ENCODE data around the gene PCBP2. TPM values are rescaled to one million over a fixed set of nuclear protein-coding genes. Genes with fewer than 3 reads are reported as not detected.
"Not testable (repeated sequence)": the region's sequence is repeated elsewhere in the genome, so short reads cannot be mapped to it uniquely, and the experiment has no call there.

PCBP2 gene
- total and polyA plus RNA-seq, 10 of the 15 experiments (the other 5 are each of a cell fraction or from before 2014, with no cell fraction given): 109 to 803 (median 327) TPM

DNA sequence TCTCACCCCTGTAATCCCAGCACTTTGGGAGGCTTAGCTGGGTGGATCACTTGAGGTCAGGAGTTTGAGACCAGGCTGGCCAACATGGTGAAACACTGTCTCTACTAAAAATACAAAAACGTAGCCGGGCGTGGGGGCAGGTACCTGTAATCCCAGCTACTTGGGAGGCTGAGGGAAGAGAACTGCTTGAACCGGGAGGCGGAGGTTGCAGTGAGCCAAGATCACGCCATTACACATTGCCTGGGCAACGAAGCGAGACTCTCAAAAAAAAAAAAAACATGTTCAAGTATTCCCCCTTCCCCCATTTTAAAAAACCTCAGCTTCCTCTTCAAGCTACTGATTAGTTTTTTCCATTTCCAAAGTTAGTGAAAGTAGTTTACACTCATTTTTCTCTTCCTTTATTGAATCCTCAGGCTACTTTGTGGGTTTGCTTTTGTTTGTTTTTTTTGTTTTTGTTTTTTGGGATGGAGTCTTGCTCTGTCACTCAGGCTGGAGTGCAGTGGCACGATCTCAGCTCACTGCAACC lies 34.5 kb upstream of the PCBP2 start:
- ATAC-seq (peak; percentile 52), DNase-seq (ENCODE audit: low read depth, low spot score) (peak; percentile 51)
- Histone ChIP-seq H3K4me2 (ENCODE audit: control insufficient read depth, insufficient read depth) (peak overlapping the region; percentile 48; the same call in 1 of the 2 replicates), H2AFZ (ENCODE audit: control insufficient read depth, low read depth, low read length) (peak overlapping the region; percentile 15; the same call in 1 of the 2 replicates), H3K27ac (ENCODE audit: control insufficient read depth, insufficient read depth) (peak overlapping the region; percentile 1; the same call in 1 of the 2 replicates), H3K4me1 (ENCODE audit: control insufficient read depth, insufficient read depth, low read length) (peaks cover 22% of the 10 kb centered on the region)
- H4K20me1 ChIP-seq (ENCODE audit: control insufficient read depth, insufficient read depth); H3K27me3 ChIP-seq (replicated peaks in 1 of 2; ENCODE audit: control insufficient read depth in 2 of 2, insufficient read depth in 2 of 2, low read length in 1 of 2); H3K9me3 ChIP-seq (replicated peaks; ENCODE audit: control insufficient read depth, insufficient read depth, low read length); BruUV-seq (replicated peaks); H3K9ac ChIP-seq (ENCODE audit: control insufficient read depth, insufficient read depth, low read length); in situ Hi-C loops (cut with MboI); H3K79me2 ChIP-seq (ENCODE audit: control insufficient read depth, insufficient read depth, low read length); intact Hi-C loops (cut with micrococcal nuclease; ENCODE audit: unreplicated experiment); H3K4me3 ChIP-seq; H3K36me3 ChIP-seq (ENCODE audit: control insufficient read depth in 2 of 2, insufficient read depth in 2 of 2, low read length in 1 of 2); FAIRE-seq: not testable (repeated sequence)
- RAD21 ChIA-PET (ENCODE audit: unreplicated experiment): interaction anchor here (1.0 to 3.0 kb wide), 10 partner anchors 29 to 197 kb away, joined by 3 to 34 read pairs (median 8); partner anchors contain the start of genes AAAS, SP1 and TARBP2
- SMC1A ChIA-PET (ENCODE audit: uncharacterized antibody, unreplicated experiment): interaction anchor here (0.6 to 5.7 kb wide), 13 partner anchors 11 to 97 kb away, joined by 3 to 64 read pairs (median 4); partner anchors contain the start of gene AAAS
- WGBS (ENCODE audit: insufficient coverage, insufficient replicate concordance, low lambda C conversion rate, missing lambda C conversion rate): 1% methylated on average over 9 of the region's 9 CpGs
- CTCF ChIA-PET: interaction anchor here (0.6 to 3.0 kb wide), 22 partner anchors 24 to 207 kb away, joined by 3 to 29 read pairs (median 4); partner anchors contain the start of genes AAAS, PRR13, SP1 and TARBP2
- POLR2A ChIA-PET: interaction anchor here (1.0 to 2.7 kb wide), 10 partner anchors 11 to 84 kb away, joined by 3 to 24 read pairs (median 5); partner anchors contain the start of genes SP1 and TARBP2
- TF ChIP-seq JUNB (IDR thresholded peaks at IDR 0.05) (peak; percentile 33; the same call in 1 of the 2 replicates), SMARCA5 (IDR thresholded peaks at IDR 0.05) (0 out of 2 replicates have a peak, but pooled peaks have one; percentile 28), NFIC (IDR thresholded peaks at IDR 0.05; ENCODE audit: low read depth, low read length) (peak; percentile 65), RUNX3 (IDR thresholded peaks at IDR 0.05; ENCODE audit: low read length) (peak; percentile 79), IKZF1 (conservative IDR thresholded peaks at IDR 0.05) (peak; percentile 58; the same call in 1 of the 2 replicates), SPI1 (IDR thresholded peaks at IDR 0.05; ENCODE audit: borderline replicate concordance, insufficient read depth, low read depth, low read length) (0 out of 2 replicates have a peak, but pooled peaks have one; percentile 13), IKZF2 (IDR thresholded peaks at IDR 0.05) (peak; percentile 78 to 89), YY1 (IDR thresholded peaks at IDR 0.05; ENCODE audit: low read depth, low read length) (peak; percentile 56), EED (IDR thresholded peaks at IDR 0.05; ENCODE audit: low read depth) (peak; percentile 15; the same call in 1 of the 2 replicates), ZNF384 (IDR thresholded peaks at IDR 0.05; ENCODE audit: borderline replicate concordance, low read depth, low read length) (peak; percentile 86), PML (IDR thresholded peaks at IDR 0.05; ENCODE audit: low read length) (peak; percentile 58; the same call in 1 of the 2 replicates), CREM (IDR thresholded peaks at IDR 0.05; ENCODE audit: low read depth) (peak; percentile 27; the same call in 1 of the 2 replicates), EP300 (IDR thresholded peaks at IDR 0.05; ENCODE audit: borderline replicate concordance in 1 of 2, control insufficient read depth in 1 of 2, low read depth in 2 of 2, low read length in 2 of 2) (peak in 1 of 2 experiments; percentile 24; a peak in 1 of 4 replicates), NBN (IDR thresholded peaks at IDR 0.05) (peak; percentile 47; the same call in 1 of the 2 replicates), GABPA (IDR thresholded peaks at IDR 0.05; ENCODE audit: low read depth) (0 out of 2 replicates have a peak, but pooled peaks have one; percentile 21), ATF7 (IDR thresholded peaks at IDR 0.05; ENCODE audit: low read depth) (peak; percentile 68)
- TF ChIP-seq, protein P1, sequence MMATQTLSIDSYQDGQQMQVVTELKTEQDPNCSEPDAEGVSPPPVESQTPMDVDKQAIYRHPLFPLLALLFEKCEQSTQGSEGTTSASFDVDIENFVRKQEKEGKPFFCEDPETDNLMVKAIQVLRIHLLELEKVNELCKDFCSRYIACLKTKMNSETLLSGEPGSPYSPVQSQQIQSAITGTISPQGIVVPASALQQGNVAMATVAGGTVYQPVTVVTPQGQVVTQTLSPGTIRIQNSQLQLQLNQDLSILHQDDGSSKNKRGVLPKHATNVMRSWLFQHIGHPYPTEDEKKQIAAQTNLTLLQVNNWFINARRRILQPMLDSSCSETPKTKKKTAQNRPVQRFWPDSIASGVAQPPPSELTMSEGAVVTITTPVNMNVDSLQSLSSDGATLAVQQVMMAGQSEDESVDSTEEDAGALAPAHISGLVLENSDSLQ (IDR thresholded peaks at IDR 0.05): peak; percentile 79
- TF ChIP-seq, protein P2, sequence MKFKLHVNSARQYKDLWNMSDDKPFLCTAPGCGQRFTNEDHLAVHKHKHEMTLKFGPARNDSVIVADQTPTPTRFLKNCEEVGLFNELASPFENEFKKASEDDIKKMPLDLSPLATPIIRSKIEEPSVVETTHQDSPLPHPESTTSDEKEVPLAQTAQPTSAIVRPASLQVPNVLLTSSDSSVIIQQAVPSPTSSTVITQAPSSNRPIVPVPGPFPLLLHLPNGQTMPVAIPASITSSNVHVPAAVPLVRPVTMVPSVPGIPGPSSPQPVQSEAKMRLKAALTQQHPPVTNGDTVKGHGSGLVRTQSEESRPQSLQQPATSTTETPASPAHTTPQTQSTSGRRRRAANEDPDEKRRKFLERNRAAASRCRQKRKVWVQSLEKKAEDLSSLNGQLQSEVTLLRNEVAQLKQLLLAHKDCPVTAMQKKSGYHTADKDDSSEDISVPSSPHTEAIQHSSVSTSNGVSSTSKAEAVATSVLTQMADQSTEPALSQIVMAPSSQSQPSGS (IDR thresholded peaks at IDR 0.05; ENCODE audit: low read length): peak; percentile 37; the same call in 1 of the 2 replicates
- TF ChIP-seq, protein P3, sequence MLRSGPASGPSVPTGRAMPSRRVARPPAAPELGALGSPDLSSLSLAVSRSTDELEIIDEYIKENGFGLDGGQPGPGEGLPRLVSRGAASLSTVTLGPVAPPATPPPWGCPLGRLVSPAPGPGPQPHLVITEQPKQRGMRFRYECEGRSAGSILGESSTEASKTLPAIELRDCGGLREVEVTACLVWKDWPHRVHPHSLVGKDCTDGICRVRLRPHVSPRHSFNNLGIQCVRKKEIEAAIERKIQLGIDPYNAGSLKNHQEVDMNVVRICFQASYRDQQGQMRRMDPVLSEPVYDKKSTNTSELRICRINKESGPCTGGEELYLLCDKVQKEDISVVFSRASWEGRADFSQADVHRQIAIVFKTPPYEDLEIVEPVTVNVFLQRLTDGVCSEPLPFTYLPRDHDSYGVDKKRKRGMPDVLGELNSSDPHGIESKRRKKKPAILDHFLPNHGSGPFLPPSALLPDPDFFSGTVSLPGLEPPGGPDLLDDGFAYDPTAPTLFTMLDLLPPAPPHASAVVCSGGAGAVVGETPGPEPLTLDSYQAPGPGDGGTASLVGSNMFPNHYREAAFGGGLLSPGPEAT (IDR thresholded peaks at IDR 0.05; ENCODE audit: low read depth): peak; percentile 89

Data from GM12878 (cell line).